Fibroblast of the aortic adventitia (primary cell): Measurements from ENCODE around the gene UQCC2. TPM values are rescaled to one million over a fixed set of nuclear protein-coding genes. Genes with fewer than 3 reads are reported as not detected.

Experiments
- DNase-seq: peaks from one replicate; pipeline ENCODE4 v3.0.0-alpha.2; 2010; ENCODE audit warnings: low read depth
- H3K4me3 ChIP-seq: 2 replicates; pipeline ENCODE4 v1.5.1; 2011; ENCODE audit warnings: low read depth, mild to moderate bottlenecking, control low read depth, low read length, moderate library complexity
- total RNA-seq: library from RNA; depleted of rRNA; stranded (reverse); fragments of >200 nt; gene quantifications from 2 replicates; pipeline ENCODE4 v1.2.3, GENCODE V29; 2012; ENCODE audit warnings: low replicate concordance
- TF ChIP-seq, protein P1 (sequence below): IDR thresholded peaks from 2 replicates; pipeline ENCODE4 v1.5.1; 2011; ENCODE audit warnings: mild to moderate bottlenecking, low read length, control low read depth, inconsistent platforms; ENCODE audit not compliant: insufficient read depth

The UQCC2 gene
- total RNA-seq, 1 donor = 20.2 TPM

DNA sequence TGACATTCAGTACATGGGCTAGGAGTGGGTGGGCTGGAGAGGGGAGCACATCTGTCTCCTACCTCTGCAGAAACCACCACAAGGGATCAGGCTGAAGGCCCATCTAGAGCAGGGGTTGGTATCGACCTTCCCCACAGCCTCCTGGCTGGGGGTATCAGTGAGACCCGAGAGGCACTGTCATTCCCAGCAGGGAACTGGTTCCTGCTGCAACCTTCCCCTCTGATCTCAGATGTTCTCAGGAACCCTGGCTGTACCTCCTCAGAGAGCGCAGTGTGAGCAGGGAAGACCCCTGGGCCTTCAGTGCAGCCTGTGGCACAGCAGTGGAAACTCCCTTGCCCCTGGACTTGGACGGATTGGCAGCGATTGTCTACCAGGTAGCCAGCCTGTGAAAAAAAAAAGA is 27.4 kb upstream of the UQCC2 start:
- TF ChIP-seq, protein P1, sequence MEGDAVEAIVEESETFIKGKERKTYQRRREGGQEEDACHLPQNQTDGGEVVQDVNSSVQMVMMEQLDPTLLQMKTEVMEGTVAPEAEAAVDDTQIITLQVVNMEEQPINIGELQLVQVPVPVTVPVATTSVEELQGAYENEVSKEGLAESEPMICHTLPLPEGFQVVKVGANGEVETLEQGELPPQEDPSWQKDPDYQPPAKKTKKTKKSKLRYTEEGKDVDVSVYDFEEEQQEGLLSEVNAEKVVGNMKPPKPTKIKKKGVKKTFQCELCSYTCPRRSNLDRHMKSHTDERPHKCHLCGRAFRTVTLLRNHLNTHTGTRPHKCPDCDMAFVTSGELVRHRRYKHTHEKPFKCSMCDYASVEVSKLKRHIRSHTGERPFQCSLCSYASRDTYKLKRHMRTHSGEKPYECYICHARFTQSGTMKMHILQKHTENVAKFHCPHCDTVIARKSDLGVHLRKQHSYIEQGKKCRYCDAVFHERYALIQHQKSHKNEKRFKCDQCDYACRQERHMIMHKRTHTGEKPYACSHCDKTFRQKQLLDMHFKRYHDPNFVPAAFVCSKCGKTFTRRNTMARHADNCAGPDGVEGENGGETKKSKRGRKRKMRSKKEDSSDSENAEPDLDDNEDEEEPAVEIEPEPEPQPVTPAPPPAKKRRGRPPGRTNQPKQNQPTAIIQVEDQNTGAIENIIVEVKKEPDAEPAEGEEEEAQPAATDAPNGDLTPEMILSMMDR = no peak
- no peak for DNase-seq
- no peak overlapping the region for H3K4me3 ChIP-seq

DNA sequence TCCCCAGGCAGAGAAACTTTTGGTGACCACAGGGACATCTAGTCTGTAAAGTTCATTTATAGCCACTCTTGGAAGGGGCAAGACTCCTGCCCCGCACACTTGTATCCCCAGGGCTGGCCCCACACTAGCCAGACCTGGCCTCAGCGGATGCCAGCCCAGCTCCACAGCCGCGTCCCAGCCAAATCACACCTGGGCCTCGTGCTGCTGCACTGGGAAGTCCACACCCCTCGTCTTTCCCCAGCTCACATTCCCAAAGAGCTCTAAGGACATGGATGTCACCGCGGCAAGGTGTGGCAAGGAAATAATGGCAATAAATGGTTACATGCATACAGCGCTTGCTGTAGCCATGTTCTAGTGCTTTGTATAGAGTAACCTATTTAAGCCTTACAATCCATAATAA is 26.7 kb upstream of the UQCC2 start:
- TF ChIP-seq, protein P1 = no peak
- DNase-seq = no peak

DNA sequence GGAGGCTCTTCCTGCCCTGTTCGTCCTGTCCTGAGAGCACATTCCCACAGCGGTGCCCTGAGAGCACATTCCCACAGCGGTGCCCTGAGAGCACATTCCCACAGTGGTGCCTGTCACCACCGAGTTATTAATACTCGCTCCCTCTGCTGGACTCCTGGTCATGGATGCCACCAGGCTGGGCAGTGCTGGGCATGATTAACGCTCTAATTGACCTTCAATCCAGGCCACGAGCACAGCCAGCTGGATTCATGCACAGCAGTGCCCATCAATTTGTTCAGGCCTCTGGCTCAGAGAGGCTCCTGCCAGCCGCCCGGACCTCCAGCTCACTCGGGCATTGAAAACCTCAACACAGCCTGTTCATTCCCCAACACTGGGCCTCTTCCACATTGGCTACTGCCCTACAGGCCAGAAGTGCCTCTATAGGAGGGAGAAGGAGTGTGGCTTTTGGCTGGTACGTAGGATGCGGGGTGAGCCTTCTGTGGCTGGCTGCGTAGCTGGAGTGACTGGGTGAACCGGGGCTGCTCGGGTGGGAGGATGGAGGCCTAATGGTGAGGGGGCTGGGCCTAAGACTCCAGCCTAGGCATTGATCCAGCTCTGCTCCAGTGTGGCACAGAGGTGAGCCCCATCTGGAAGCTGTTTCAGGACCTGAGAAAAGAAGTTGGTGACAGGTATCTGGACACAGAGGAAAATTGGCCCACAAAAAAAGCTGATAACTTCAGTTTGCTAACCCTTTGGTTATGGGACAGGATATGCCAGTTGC is 25.9 kb upstream of the UQCC2 start:
- TF ChIP-seq, protein P1 = no peak
- H3K4me3 ChIP-seq = no peak overlapping the region
- DNase-seq = no peak

More for the DNA sequence above, 26.7 kb upstream of the UQCC2 start:
- H3K4me3 ChIP-seq = no peak overlapping the region

DNA sequence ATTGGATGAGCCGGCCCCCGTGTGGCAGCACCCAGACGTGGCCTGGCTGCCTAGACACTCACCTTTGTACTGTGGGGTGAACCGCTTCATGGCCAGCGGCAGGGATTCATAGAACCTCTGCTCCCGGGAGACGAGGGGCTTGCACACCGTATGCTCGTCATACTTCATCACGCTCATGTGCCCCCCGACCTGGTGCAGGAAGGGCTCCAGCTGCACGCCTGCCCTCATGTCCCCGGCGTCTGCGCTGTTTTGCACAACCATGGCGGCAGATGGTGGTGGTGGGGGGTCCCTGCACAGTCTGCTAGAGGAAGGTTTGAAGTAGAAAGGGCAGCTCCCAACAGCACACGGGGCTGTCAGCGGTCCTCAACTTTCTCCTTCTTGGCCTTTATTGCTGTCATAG is 23.7 kb upstream of the UQCC2 start:
- no peak for DNase-seq
- H3K4me3 ChIP-seq = no peak overlapping the region
- TF ChIP-seq, protein P1 = no peak

DNA sequence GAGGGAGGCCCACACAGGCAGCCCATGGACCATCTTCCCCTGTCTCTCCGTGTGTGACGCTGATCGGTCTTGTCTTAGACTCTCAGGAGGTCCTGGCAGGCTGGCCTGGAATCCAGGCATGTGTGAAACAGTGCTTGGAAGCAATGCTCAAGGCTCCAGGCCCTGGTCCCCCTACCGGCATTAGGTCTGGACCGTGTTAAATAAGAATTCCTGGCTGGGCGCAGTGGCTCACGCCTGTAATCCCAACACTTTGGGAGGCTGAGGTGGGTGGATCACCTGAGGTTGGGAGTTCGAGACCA is 22.2 kb upstream of the UQCC2 start:
- TF ChIP-seq, protein P1 = no peak
- DNase-seq = no peak

DNA sequence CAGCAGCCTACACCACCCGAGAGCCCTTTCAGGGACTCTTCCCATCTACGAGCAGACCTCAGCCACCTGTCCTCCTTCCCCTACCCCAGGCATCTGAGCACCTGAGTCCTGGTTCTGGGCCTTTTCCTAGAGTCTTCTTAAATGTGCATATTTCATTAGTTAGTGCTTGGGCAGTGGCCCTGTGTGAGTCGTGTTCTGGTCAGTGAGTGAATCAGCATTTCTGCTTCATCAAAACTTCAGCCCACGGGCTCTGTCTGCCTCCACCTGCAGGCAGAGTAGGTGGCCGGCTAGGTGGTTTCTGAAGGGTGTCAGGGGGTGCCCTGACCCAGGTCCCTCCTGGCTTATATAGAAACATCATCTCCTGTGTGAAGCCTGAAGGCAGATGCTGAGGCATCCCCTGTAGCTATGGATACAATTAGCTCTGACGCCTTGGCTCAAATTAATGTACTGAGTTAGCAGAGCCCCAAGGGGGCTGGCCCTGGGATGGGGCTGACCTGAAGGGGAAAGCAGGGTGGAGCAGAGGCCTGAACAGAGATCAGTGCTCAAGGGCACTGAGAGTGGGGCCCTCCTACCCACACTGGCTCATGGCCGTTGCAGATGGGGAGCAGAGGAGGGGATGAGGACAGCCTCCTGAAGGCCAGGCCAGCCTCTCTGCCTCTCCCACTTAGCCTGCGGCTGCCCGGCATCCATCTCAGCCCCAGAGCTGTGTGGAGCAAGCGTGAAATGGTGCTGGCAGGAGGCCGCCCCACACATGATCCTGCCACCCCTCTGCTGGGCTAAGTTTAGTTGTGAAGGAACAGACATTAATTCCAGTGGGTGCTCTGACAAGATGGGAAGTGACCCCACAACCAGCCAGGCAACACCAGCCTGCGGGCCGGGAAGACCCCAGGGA is 21.6 kb upstream of the UQCC2 start:
- H3K4me3 ChIP-seq = no peak overlapping the region

More for the DNA sequence above, 22.2 kb upstream of the UQCC2 start:
- H3K4me3 ChIP-seq = no peak overlapping the region

More for the DNA sequence above, 21.6 kb upstream of the UQCC2 start:
- DNase-seq = peak; percentile 14
- TF ChIP-seq, protein P1 = no peak
